CD1c-positive myeloid dendritic cell (primary cell): ENCODE results near the gene NPB.
"Not testable (repeated sequence)": the region's sequence is repeated elsewhere in the genome, so short reads cannot be mapped to it uniquely, and the experiment has no call there.

Experiments used
- DNase-seq: peaks from one replicate; pipeline ENCODE4 v3.0.0-alpha.2; 2016; ENCODE audit errors: extremely low spot score

NPB gene

DNA sequence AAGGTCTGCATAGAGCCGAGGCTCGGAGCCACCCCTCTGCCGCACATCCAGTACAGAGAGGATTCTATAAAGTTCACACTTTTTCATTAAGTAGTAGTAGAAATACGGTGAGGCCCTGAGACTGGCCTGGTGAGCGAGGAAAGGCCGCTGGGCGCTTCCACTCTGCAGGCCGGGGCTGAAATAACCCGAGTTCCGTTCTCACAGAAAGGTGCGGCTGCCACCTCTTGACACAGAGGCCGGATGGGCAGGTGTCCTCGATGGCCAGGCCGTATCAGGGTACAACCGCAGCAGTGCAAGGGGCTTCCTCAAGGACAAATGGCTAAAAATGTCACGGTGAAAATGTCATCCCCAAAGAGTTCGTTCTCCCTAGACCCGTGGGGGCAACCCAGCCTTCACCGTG lies 9.9 kb downstream of the NPB start:
- no peak for DNase-seq

GRCh38 chr17:81912441-81913309 lies 10.6 kb downstream of the NPB start:
- DNase-seq: no peak

- no peak for DNase-seq
Measured at GRCh38 chr17:81913394-81914102, 11.5 kb downstream of the NPB start.

- no peak for DNase-seq
Measured at GRCh38 chr17:81914103-81914850, 12.2 kb downstream of the NPB start.

DNA sequence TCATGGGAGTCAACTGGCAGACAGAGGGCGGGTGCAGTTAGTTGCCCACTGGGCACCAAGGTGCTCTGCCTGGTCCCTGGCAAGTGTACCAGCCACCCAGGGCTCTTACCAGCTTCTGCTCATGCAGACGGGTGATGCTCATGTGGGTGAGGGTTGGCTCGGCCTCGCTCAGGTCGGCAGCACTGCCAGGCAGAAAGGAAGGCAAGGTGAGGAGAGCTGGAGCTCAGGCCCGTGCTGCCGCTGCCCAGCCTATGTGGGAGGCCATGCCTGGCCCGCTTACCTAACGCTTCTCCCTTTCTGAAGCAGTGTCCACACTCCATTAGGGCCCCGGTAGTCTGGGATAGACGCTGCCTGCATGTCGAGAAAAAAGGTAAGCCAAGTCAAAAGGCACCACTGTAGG lies 13.3 kb downstream of the NPB start:
- DNase-seq: no peak

- DNase-seq: peak; percentile 68
Measured at GRCh38 chr17:81916234-81917001, 14.4 kb downstream of the NPB start.

- peak; percentile 94 for DNase-seq
Measured at GRCh38 chr17:81917565-81918332, 15.7 kb downstream of the NPB start, which contains the start of gene SIRT7. SIRT7 (minus strand) TSS chr17:81918176; CDS start chr17:81918131, 45 bp downstream.

DNA sequence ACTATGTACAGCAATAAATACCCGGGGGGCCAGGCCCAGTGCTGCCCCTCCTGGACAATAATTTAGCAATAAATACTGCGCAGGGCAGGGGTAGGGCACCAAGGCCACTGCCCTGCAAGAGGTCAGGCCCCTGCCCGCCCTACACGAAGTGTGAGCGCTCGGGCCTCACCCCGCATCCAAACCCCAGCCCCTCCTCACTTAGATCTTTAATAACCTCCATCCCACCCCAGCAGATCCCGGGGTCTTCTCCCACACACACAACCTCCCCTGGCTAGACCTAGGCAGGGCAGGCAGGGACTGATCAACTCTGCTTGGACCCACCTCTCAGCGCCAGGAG lies 16.3 kb downstream of the NPB start:
- DNase-seq: not testable (repeated sequence)

DNA sequence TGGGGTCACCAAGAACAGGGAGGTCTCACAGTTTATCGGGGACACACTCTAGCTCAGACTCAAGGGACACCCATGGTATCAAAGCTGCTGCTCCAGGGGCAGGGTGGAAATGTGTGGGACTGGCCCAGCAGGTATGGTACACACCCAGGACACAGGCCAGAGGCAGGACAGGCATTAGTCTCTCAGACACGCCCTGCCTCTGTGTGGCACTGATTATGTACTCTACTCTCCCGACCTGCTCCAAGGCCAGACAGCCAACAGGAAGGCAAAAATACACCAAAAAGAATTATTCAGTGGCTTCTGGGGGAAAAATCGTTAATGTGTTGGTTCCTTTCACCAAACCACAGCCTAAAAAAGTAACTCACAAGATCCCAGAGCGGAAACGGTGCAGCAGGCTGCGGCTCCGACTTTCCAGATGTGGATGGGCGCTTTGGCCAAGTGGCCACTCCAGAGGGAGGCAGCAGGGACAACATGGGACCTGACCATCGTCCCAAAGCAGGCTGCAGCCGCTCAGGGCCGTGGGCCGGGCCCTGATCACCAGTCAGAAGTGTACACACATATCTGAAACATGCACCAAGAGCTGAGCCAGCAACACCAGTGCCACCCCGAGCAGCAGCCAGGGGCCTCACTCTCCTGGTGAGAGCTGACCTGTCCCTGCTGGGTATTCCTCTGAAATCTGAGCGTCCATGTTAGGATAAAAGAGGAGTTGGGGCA lies 17.0 kb downstream of the NPB start:
- no peak for DNase-seq

GRCh38 chr17:81920612-81921536 lies 18.8 kb downstream of the NPB start:
- DNase-seq: peak; percentile 84

DNA sequence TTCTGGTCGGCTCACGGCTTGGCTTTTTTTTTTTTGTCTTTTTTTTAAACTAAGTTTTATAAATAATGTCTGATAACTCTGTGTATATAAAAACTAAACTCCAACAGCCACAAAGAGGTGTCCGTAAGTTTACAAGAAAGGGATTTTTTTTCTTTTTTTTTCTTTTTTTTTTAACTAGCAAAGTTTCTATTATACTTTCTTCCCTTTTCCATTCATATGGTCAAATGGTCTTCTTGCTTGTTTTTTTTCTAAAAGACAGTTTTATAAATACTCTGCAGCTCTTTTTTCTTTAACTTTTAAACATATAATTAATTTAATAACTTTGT lies 19.5 kb downstream of the NPB start:
- no peak for DNase-seq

- DNase-seq: no peak
Measured at GRCh38 chr17:81921996-81922565, 20.0 kb downstream of the NPB start.

GRCh38 chr17:81922566-81923301 lies 20.7 kb downstream of the NPB start:
- DNase-seq: no peak

- peak; percentile 82 for DNase-seq
Measured at GRCh38 chr17:81923302-81924260, 21.5 kb downstream of the NPB start.

GRCh38 chr17:81924557-81925532 lies 22.8 kb downstream of the NPB start:
- no peak for DNase-seq
